ENCODE results near the gene DNAJC19.
"Not testable (repeated sequence)": the region's sequence is repeated elsewhere in the genome, so short reads cannot be mapped to it uniquely, and the experiment has no call there.

DNAJC19 gene

DNA sequence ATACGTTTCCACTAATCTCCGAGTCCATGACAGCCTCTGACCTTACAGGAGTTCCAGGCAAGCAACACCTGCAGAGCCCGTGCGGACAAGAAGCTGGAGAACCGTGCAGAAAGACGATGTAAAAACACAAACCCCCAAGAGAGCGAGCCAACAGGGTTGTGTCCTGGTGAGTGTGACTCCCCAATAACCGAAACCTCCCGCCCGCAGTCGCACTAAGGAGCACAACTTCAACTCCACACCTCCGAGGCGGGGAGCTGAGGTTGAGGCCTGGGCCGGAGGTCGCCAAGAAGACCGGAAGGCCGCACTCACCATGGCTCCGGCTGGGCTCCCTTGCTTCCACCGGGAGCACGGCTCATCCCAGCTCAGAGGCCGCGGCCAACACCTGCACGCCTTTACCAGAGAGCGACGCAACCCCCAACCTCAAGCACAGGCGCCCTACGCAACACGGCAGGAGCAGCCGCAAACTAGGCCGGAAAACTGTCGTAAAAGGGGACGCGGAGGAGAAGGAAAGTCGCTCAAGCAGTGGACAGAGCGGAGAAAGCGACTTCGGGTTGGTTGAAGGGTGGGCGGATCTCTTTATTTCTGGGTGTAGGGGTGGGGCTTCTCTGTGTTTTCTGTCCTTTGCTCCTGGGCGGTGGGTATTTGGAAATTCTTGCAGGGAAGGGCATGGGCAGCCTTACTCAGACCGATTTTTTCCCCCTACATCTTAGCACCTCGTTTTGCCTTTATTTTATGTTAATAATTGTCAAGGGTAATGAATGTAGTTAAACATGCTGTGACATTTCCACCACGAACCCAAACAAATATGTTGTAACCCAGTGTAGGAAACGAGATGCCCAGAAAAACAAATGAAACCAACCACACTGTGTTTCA lies at the start of gene DNAJC19:
Gene DNAJC19, minus strand, starts transcription at position 446 of the 873 bp plus-strand sequence. Its CDS starts 134 bp downstream, at position 312.
- DNase-seq (ENCODE audit: low spot score): peak; percentile 93

DNA sequence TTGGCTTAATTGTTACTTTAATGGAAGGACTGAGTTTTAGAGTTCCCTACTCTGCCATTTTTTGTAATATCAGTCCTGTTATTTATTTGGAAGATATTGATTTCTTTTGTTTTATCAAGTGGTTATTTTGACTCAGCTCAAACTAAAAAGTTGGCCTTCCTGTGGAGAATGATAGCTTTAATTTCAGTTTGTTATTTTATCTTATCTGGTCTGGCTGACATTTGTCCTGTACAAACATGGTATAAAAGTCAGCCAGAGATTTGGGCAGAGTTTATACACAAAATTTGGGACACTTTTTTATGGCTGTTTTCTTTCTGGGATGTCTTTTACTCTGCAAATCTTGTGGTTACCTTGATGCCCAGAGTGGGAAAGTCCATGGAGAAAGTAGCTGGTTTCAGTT lies 41.4 kb upstream of the DNAJC19 start:
- DNase-seq (ENCODE audit: low spot score): no peak

DNA sequence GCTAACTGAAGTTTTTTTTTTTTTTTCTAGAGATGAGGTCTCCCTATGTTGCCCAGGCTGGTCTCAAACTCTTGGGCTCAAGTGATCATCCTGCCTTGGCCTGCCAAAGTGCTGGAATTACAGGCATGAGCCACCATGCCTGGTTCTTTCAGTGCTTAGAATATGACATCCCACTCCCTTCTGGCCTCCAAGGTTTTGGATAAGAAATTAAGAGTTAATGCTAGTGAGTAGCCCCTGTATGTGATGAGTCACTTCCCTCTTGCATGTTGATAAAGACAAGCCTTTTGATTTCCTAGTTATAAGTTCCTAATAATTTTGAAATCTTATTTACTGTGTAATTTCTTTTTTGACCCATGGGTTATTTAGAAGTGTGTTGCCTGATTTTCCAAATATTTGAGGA lies 35.7 kb upstream of the DNAJC19 start:
- DNase-seq (ENCODE audit: low spot score): no peak

DNA sequence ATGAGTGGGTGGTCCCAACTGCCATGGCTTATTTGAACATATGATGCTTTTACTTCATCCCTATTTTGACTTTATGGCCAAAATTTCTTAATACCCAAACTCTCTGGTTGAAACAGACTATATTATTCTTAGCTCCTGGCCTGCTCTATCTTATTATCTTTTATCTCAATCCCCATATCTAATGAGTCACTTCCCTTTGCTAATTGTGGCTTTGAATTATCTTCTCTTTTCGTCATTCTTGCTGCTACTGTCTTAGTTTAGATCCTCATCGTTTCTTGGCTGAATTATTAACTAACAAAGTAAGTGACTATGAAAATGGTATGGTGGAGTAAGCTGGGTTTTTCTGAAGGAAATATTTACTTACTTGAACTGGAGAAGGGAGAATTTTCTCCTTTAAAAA lies 28.2 kb upstream of the DNAJC19 start:
- DNase-seq (ENCODE audit: low spot score): no peak

- DNase-seq (ENCODE audit: low spot score): no peak
Measured at GRCh38 chr3:181009225-181009624, 19.7 kb upstream of the DNAJC19 start.

GRCh38 chr3:181008796-181009195 lies 19.3 kb upstream of the DNAJC19 start:
- no peak for DNase-seq (ENCODE audit: low spot score)

- DNase-seq (ENCODE audit: low spot score): no peak
Measured at GRCh38 chr3:181007262-181007661, 17.7 kb upstream of the DNAJC19 start.

- DNase-seq (ENCODE audit: low spot score): no peak
Measured at GRCh38 chr3:181006541-181006940, 17.0 kb upstream of the DNAJC19 start.

- DNase-seq (ENCODE audit: low spot score): not testable (repeated sequence)
Measured at GRCh38 chr3:181003469-181003868, 13.9 kb upstream of the DNAJC19 start.

- DNase-seq (ENCODE audit: low spot score): not testable (repeated sequence)
Measured at GRCh38 chr3:181002331-181002730, 12.8 kb upstream of the DNAJC19 start.

DNA sequence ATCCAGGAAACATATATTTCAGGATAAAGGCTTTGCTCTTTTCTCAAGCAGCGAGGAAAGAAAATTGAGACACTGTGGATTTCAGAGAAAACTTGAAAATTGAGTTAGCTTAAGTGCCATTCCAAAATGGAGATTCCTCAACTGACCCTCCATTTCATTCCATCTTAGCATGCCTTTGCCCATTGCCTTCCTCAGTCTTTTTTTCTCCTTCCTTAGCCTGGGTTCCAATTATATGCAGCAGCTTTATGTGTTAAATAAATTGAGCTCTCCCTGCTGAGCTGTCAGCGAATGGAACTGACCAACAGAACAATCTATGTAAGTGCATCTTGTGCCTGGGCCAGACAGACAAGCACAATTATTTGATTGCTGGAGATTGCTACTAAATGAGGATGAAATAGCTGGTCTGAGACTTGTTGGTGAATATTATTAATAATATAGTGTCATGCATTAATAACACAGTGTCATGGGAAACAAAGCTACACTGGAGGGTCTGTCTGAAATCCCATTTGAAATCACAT lies 6.9 kb upstream of the DNAJC19 start:
- no peak for DNase-seq (ENCODE audit: low spot score)

GRCh38 chr3:180990505-180990904 lies 969 bp upstream of the DNAJC19 start:
- no peak for DNase-seq (ENCODE audit: low spot score)

- DNase-seq (ENCODE audit: low spot score): no peak
Measured at GRCh38 chr3:180987344-180987743, 2.2 kb downstream of the DNAJC19 start.

DNA sequence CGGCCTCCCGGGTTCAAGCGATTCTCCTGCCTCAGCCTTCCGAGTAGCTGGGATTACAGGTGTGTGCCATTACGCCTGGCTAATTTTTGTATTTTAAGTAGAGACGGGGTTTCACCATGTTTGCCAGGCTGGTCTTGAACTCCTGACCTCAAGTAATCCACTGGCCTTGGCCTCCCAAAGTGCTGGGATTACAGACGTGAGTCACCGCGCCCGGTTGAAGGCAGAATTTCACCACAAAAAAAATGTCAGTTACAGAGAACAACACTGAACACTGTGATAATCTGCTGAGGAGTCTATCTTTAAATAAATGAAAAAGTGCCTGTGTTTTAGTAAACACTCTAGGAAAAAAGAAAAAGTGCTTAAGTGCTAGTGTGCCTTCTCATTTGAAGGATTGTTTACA lies 3.2 kb downstream of the DNAJC19 start:
- DNase-seq (ENCODE audit: low spot score): not testable (repeated sequence)

GRCh38 chr3:180983136-180983535 lies 6.4 kb downstream of the DNAJC19 start:
- DNase-seq (ENCODE audit: low spot score): no peak

DNA sequence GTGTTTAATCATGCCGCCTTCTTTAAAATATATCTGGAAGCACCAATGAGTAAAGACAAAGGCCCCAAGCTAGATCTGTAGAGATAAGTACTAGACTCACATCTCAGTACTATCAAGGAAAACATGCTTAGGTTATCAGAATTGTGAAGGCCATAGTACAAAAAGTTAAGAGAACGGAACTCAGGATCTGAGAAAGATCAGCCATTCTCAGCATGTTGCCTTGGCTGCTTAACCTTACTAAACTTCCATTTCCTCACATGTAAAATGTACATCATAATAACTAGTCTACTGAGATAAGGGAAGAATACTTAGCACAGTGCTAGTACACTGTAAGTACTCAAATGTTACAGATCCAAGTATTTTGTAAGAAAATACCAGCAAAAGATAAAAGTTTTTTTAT lies 7.6 kb downstream of the DNAJC19 start:
- no peak for DNase-seq (ENCODE audit: low spot score)

DNA sequence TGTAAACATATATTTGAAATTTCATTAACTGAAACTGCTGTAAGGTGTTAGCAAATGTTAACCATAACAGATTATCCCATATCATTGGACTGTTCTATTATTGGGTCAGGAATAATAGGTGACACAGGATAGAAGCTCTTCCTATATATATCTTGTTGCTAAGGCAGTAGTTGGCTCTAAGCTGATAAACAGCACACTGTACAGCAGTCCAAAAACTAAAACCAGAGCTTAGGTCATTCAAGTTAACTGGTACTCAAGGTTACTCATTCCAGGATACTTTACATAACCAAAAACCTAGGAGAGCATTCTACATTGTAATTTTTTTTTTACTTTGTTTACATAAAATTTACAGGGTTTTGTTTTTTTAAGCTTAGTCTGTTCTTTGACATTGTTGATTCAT lies 8.9 kb downstream of the DNAJC19 start:
- no peak for DNase-seq (ENCODE audit: low spot score)

DNA sequence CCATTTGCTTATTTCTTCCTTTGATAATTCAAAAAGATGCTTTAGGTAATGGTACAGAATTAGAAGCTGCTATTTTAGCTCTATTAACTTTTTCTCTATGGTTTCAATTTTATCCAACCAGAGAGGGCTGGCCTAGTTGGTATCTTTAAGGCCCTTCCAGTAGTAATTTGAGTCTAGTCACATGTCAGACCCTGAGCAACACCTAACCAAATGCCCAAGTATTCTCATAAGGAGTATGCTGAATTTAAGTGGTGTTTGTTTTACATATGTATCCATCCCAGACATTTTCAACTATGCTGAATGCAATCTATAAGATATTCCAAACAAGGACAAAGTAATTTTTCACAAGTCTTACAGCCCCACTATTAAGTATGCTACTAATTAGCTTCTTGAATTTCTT lies 9.6 kb downstream of the DNAJC19 start:
- no peak for DNase-seq (ENCODE audit: low spot score)

DNA sequence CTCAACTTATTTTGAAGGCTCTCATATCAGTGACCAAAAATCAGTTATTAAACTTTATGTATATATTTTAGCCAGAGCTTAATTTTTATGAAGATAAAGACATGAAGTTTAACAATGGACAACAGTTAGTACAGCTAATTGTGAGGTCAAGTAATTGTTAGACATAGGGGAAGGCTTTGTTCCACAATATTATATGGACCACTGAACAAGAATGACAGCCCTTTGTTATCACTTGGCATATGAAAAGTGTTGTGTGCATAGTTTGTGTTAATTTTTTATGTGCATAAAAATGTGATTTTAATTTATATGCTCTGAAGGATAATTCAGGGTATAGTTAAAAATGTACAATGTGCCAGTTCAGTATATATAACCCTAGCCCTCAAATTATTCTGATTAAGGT lies 12.0 kb downstream of the DNAJC19 start:
- no peak for DNase-seq (ENCODE audit: low spot score)

GRCh38 chr3:180974286-180974685 lies 15.2 kb downstream of the DNAJC19 start:
- DNase-seq (ENCODE audit: low spot score): no peak

GRCh38 chr3:180973543-180973942 lies 16.0 kb downstream of the DNAJC19 start:
- no peak for DNase-seq (ENCODE audit: low spot score)

- no peak for DNase-seq (ENCODE audit: low spot score)
Measured at GRCh38 chr3:180970931-180971330, 18.6 kb downstream of the DNAJC19 start.

GRCh38 chr3:180962530-180962929 lies 27.0 kb downstream of the DNAJC19 start:
- no peak for DNase-seq (ENCODE audit: low spot score)

- no peak for DNase-seq (ENCODE audit: low spot score)
Measured at GRCh38 chr3:180961552-180961951, 28.0 kb downstream of the DNAJC19 start.
